Neural cell (in vitro differentiated cells): ENCODE results near the gene PRKCA.

ENCODE experiments used
- CTCF ChIP-seq: fragments of 450-650 bp; IDR thresholded peaks from 2 replicates; pipeline ENCODE4 v1.5.1; 2014; ENCODE audit warnings: antibody characterized with exemption, mild to moderate bottlenecking, moderate library complexity; ENCODE audit not compliant: poor library complexity, severe bottlenecking
- EZH2 ChIP-seq: fragments of 200-600, 300-800 bp; shearing (Covaris generic), sonication (generic); IDR thresholded peaks from 2 replicates; pipeline ENCODE4 v1.6.1; 2014; ENCODE audit warnings: antibody characterized with exemption, low read length, borderline replicate concordance, mild to moderate bottlenecking; ENCODE audit not compliant: insufficient read depth, poor library complexity, severe bottlenecking
- TAF1 ChIP-seq: IDR thresholded peaks from 2 replicates; pipeline ENCODE4 v1.6.1; 2012; ENCODE audit warnings: low read depth

- no peak for TF ChIP-seq TAF1
- no peak for TF ChIP-seq CTCF
- TF ChIP-seq EZH2, result no peak
Measured at GRCh38 chr17:66507103-66507923, 204.9 kb downstream of the PRKCA start.
